Prostate gland (tissue), 2 donors: ENCODE results near the gene ADRM1.

ENCODE experiments used
- CTCF ChIP-seq, 4 experiments: fragments of 200-600 bp in 2 of 4; fragments of 450-650 bp in 2 of 4; sonication (generic) in 2 of 4; IDR thresholded peaks; 1 replicate in 3 of 4; 2 replicates in 1 of 4; pipeline ENCODE4 v1.5.1; 2016 to 2019; ENCODE audit warnings: antibody characterized with exemption in 4 of 4, mild to moderate bottlenecking in 2 of 4, moderate library complexity in 2 of 4
- POLR2A ChIP-seq: fragments of 450-650 bp; IDR thresholded peaks from one replicate; pipeline ENCODE4 v1.6.1; 2016; ENCODE audit warnings: antibody characterized with exemption, mild to moderate bottlenecking
- POLR2AphosphoS5 ChIP-seq: sonication (generic); formaldehyde crosslinking; IDR thresholded peaks from one replicate; pipeline ENCODE4 v1.6.1; 2017; ENCODE audit warnings: antibody characterized with exemption

GRCh38 chr20:62275219-62275618 lies 27.6 kb upstream of the ADRM1 start:
- TF ChIP-seq CTCF (IDR thresholded peaks at IDR 0.05), result no peak
- no peak for TF ChIP-seq POLR2AphosphoS5
- no peak for TF ChIP-seq POLR2A
